ENCODE data around the gene PSPN.
"Not testable (repeated sequence)": the region's sequence is repeated elsewhere in the genome, so short reads cannot be mapped to it uniquely, and the experiment has no call there.

The PSPN gene

GRCh38 chr19:6373096-6373812, 2.5 kb downstream of the PSPN start:
- DNase-seq (ENCODE audit: low spot score), result peak; percentile 97

DNA sequence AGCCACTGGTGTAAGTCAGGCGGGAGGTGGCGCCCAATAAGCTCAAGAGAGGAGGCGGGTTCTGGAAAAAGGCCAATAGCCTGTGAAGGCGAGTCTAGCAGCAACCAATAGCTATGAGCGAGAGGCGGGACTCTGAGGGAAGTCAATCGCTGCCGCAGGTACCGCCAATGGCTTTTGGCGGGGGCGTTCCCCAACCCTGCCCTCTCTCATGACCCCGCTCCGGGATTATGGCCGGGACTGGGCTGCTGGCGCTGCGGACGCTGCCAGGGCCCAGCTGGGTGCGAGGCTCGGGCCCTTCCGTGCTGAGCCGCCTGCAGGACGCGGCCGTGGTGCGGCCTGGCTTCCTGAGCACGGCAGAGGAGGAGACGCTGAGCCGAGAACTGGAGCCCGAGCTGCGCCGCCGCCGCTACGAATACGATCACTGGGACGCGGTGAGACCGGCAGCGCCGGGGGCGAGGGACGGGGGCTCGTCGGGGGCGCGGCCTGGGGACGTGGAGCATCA, 3.1 kb downstream of the PSPN start, which contains the start of gene ALKBH7:
Gene ALKBH7 (plus strand): TSS at position 201 of the 502 bp plus-strand sequence. CDS start 27 bp downstream, at position 228.
- DNase-seq (ENCODE audit: low spot score), result peak; percentile 96

GRCh38 chr19:6364353-6364752, 11.4 kb downstream of the PSPN start:
- DNase-seq (ENCODE audit: low spot score), result no peak

- no peak for DNase-seq (ENCODE audit: low spot score)
Observed at GRCh38 chr19:6362351-6362801, 13.4 kb downstream of the PSPN start.

DNA sequence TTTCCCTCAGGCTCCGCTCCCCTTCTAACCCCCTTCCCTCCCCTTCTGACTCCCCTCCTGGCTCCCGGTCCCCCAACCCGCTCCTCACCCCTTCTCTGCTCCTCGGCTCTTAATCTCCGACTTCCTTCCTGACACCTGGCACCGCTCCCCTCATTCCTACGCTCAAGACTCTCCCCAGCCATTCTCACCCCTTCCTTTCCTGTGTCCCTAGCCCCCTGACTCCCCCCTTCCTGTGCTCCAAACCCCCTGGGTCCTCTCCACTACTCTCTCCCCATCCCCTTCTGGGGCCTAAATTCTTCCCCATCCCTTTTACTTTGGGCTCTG, 13.7 kb downstream of the PSPN start:
- DNase-seq (ENCODE audit: low spot score), result no peak

DNA sequence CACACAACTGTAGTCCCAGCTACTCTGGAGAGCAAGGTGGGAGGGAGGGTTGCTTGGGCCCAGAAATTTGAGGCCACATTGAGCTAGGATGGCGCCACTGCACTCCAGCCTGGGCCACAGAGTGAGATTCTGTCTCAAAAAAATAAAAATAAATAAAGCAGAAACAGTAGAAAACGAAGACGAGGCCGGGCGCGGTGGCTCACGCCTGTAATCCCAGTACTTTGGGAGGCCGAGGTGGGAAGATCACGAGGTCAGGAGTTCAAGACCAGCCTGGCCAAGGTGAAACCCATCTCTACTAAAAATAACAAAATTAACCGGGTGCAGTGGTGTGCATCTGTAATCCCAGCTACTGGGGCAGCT, 14.9 kb downstream of the PSPN start:
- not testable (repeated sequence) for DNase-seq (ENCODE audit: low spot score)

GRCh38 chr19:6360445-6360844, 15.3 kb downstream of the PSPN start:
- DNase-seq (ENCODE audit: low spot score), result not testable (repeated sequence)

DNA sequence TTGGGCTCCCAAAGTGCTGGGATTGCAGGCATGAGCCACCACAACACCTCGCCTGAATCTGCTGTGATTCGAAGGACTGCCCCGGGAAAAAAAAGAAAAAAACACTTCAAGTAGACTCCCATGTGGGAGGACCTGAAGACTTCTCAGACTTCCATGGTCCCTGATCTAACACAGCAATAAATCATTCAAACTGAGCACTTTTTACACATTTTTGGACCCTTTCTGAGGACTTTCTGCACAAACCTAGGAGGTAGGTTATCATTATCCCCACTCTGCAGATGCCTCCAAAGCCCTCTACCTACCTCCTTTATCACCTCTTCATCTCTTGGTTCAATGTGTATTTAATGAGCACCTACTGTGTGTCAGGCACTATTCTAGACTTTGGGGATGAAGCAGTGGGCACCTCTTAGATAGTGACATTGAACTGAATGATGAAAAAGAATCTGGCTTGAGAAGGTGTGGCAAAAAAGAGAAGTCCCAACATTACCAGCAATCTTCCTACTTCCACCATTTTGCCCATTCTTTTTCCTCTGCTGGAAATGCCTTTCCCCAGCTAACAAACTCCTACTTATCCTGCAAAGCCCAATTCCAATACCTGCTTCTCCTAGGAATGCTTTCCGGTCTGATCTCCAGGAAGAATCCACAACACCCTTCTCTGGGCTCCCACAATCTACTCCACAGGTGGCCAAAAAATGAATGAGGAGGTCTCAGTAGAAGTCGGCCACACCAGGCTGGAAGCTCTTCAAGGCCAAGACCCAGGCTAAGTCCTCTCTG, 16.0 kb downstream of the PSPN start:
- no peak for DNase-seq (ENCODE audit: low spot score)

- DNase-seq (ENCODE audit: low spot score), result no peak
Observed at GRCh38 chr19:6358003-6358402, 17.7 kb downstream of the PSPN start.

- DNase-seq (ENCODE audit: low spot score), result no peak
Observed at GRCh38 chr19:6357174-6357573, 18.6 kb downstream of the PSPN start.

DNA sequence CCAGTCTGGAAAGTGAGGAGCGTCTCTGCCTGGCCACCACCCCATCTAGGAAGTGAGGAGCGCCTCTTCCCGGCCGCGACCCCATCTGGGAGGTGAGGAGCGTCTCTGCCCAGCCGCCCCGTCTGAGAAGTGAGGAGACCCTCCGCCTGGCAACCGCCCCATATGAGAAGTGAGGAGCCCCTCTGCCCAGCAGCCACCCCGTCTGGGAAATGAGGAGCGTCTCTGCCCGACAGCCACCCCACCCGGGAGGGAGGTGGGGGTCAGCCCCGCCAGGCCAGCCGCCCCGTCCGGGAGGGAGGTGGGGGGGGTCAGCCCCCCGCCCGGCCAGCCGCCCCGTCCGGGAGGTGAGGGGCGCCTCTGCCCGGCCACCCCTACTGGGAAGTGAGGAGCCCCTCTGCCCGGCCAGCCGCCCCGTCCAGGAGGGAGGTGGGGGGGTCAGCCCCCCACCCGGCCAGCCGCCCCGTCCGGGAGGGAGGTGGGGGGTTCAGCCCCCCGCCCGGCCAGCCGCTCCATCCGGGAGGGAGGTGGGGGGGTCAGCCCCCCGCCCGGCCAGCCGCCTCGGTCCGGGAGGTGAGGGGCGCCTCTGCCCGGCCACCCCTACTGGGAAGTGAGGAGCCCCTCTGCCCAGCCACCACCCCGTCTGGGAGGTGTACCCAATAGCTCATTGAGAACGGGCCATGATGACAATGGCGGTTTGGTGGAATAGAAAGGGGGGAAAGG, 20.3 kb downstream of the PSPN start:
- not testable (repeated sequence) for DNase-seq (ENCODE audit: low spot score)

GRCh38 chr19:6354098-6354674, 21.5 kb downstream of the PSPN start:
- peak; percentile 51 for DNase-seq (ENCODE audit: low spot score)

DNA sequence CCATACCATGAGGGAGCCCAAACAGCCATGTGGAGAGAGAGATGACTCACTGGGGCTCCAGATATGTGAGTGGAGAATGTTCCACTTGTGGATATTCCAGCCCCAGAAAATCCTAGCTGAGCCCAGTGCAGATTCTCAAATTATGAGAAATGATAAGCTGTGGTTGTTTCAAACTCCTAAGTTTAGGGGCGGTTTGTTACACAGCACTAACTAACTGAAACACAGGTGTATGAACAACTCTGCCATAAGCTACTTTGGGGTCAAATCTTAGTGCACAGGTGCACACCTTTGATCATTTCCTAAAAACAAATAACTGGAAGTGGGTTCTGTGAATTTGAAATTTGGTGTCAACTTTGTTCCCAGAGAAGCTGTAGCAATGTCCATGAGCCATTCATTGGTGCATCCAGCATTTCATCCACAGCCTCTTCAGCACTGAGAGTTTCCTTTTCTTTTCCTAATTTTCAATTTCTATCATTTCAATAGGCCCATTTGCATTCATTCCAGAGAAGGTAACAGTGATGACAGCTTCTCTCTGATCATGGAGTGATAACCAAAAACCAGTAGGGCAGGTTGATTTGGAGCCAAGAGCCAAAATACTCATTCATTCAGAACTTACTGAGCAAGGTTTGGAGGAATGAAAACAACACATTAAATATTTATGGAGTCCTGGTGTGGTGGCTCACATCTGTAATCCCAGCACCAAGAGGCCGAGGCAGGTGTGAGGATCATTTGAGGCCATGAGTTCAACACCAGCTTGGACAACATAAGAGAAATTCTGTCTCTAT, 23.2 kb downstream of the PSPN start:
- no peak for DNase-seq (ENCODE audit: low spot score)

GRCh38 chr19:6350688-6351087, 25.0 kb downstream of the PSPN start:
- no peak for DNase-seq (ENCODE audit: low spot score)

GRCh38 chr19:6349271-6349670, 26.5 kb downstream of the PSPN start:
- DNase-seq (ENCODE audit: low spot score), result not testable (repeated sequence)

DNA sequence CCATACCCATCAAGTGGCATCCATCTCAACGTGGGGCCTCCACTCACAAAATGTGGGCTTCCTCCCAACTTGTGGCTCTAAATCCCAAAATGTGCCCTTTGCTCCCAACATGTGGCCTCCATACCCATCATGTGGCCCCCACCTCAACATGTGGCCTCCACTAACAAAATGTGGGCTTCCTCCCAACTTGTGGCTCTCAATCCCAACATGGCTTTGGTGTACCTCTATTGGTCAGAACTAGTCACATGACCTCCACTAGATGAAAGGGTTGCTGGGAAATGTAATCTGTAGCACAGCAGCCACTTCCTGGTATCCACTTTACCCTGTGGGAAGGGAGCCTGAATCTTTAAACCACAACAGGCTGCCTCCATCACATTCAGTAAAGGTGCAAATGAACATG, 32.3 kb downstream of the PSPN start:
- no peak for DNase-seq (ENCODE audit: low spot score)

GRCh38 chr19:6340493-6341201, 35.1 kb downstream of the PSPN start:
- DNase-seq (ENCODE audit: low spot score), result no peak

DNA sequence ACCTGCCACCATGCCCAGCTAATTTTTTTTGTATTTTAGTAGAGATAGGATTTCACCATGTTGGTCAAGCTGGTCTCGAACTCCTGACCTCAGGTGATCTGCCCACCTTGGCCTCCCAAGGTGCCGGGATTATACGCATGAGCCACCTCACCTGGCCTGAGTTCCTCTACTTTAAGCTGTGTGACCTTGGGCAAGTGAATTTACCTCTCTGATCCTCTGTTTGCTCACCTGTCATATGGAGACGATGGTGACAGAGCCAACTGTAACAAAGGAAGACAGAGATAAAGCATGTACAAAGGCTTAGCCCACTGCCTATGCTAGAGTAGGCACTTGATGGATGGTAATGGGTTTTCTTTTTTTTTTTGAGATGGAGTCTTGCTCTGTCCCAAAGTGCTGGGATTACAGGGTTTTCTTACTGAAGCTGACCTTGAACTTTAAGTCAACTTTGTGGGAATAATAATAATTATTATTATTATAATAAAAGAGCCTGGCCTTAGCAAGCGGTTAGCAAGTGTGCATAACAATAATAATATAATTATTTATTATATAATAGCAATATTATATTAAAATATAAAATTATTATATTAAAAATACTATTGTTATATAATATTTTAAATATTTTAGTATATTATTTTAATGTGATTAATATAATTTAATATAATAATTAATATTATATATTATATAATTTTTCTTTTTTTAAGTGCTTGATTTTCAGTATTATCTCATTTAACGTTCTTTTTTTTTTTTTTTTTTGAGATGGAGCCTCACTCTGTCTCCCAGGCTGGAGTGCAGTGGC, 41.0 kb downstream of the PSPN start:
- no peak for DNase-seq (ENCODE audit: low spot score)

DNA sequence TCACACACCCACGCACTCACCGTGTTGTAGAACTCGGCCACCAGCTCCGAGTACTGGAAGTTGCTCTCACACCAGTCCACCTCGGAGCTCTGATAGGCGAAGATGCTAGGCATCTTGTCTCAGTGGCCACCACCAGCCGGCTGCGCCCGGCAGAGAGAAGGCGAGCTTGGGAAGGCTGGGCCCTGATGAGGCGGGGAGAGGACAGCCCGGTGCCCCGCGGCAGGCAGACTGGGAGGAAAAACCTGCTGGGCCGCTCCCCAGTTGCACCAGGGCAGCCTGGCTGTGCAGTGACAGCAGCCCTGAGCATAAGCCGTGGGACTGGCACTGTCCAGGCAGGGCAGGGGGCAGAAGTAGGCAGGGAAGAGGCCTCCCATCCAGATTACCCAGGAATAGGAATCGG, 42.3 kb downstream of the PSPN start, which contains the start of gene ACER1:
Gene ACER1 (minus strand): TSS at position 174 of the 400 bp plus-strand sequence. CDS start 61 bp downstream, at position 113.
- no peak for DNase-seq (ENCODE audit: low spot score)

- DNase-seq (ENCODE audit: low spot score), result no peak
Observed at GRCh38 chr19:6326815-6327214, 48.9 kb downstream of the PSPN start.
